Caco-2 (cell line): ENCODE measurements around the gene GPN1. TPM values are rescaled to one million over a fixed set of nuclear protein-coding genes. Genes with fewer than 3 reads are reported as not detected.

Experiments
- BruUV-seq: library from RNA; stranded (reverse); fragments of 400-500 nt; replicated peaks from 2 replicates; lab custom pipeline; 2021; lab: Mats Ljungman, UMichigan
- CTCF ChIA-PET: fragments of 300-600 bp; sonication (Branson Sonifier 250); formaldehyde crosslinking; loops from one replicate; lab custom pipeline; 2022; ENCODE audit warnings: antibody characterized with exemption; lab: Charles Lee
- POLR2A ChIA-PET: fragments of 300-600 bp; sonication (Branson Sonifier 250); formaldehyde crosslinking; loops from one replicate; lab custom pipeline; 2022; ENCODE audit warnings: antibody characterized with exemption; lab: Charles Lee
- DNase-seq, 2 experiments: peaks; one replicate each; pipeline versions ENCODE4 v3.0.0 to v3.0.0-alpha.2; 2020 to 2022
- H3K27me3 ChIP-seq: replicated peaks from 2 replicates; pipeline ENCODE4 v1.6.0; 2011; ENCODE audit warnings: low read length; ENCODE audit not compliant: control insufficient read depth, insufficient read depth
- H3K36me3 ChIP-seq: 2 replicates; pipeline ENCODE4 v1.5.1; 2011; ENCODE audit warnings: low read length; ENCODE audit not compliant: control insufficient read depth, insufficient read depth
- H3K4me1 ChIP-seq: fragments of 250-450 bp; sonication (Bioruptor Pico); 2 replicates; pipeline ENCODE4 v1.5.1; 2020; ENCODE audit warnings: mild to moderate bottlenecking
- H3K4me3 ChIP-seq: 2 replicates; pipeline ENCODE4 v1.5.1; 2011; ENCODE audit warnings: low read depth, mild to moderate bottlenecking, control low read depth, low read length
- H3K9me3 ChIP-seq: fragments of 250-450 bp; sonication (Bioruptor Pico); 2 replicates; pipeline ENCODE4 v1.5.1; 2020; ENCODE audit warnings: mild to moderate bottlenecking, moderate library complexity
- H3K27ac Mint-ChIP-seq: one replicate; pipeline ENCODE4 v1.8.0; 2022; ENCODE audit warnings: mixed read lengths; ENCODE audit not compliant: unreplicated experiment
- H3K27me3 Mint-ChIP-seq: one replicate; pipeline ENCODE4 v1.8.0; 2022; ENCODE audit warnings: mixed read lengths; ENCODE audit not compliant: insufficient read depth, unreplicated experiment
- H3K36me3 Mint-ChIP-seq: one replicate; pipeline ENCODE4 v1.8.0; 2022; ENCODE audit warnings: mild to moderate bottlenecking, mixed read lengths; ENCODE audit not compliant: insufficient read depth, unreplicated experiment
- H3K4me1 Mint-ChIP-seq: one replicate; pipeline ENCODE4 v1.8.0; 2022; ENCODE audit warnings: low read depth, mixed read lengths; ENCODE audit not compliant: unreplicated experiment
- H3K4me3 Mint-ChIP-seq: one replicate; pipeline ENCODE4 v1.8.0; 2022; ENCODE audit warnings: mild to moderate bottlenecking, moderate library complexity, mixed read lengths; ENCODE audit not compliant: unreplicated experiment
- H3K9me3 Mint-ChIP-seq: one replicate; pipeline ENCODE4 v1.8.0; 2022; ENCODE audit warnings: mixed read lengths; ENCODE audit not compliant: unreplicated experiment
- CTCF ChIP-seq, 2 experiments: fragments of 200-600 bp in 1 of 2; IDR thresholded peaks; 1 replicate in 1 of 2; 2 replicates in 1 of 2; pipeline versions ENCODE4 v1.5.1 to v1.8.0; 2011 to 2022; ENCODE audit warnings: antibody characterized with exemption in 1 of 2, control low read depth in 1 of 2, inconsistent platforms in 1 of 2, low read depth in 1 of 2, low read length in 1 of 2, mild to moderate bottlenecking in 1 of 2, moderate library complexity in 1 of 2; ENCODE audit not compliant: insufficient read depth in 1 of 2, severe bottlenecking in 1 of 2, unreplicated experiment in 1 of 2
- intact Hi-C: fragments of 100-400 bp; cut with micrococcal nuclease; formaldehyde crosslinking; loops from one replicate; pipeline ENCODE4 v1.10.0; 2022; ENCODE audit not compliant: unreplicated experiment
- total RNA-seq: library from RNA; stranded (reverse); gene quantifications from 2 replicates; pipeline ENCODE4 v1.2.3, GENCODE V29; 2022

GPN1 gene
- total RNA-seq, 1 experiment from 2014 or later = 60.9 TPM

GRCh38 chr2:27584597-27584996, 44.3 kb upstream of the GPN1 start:
- H3K27me3 Mint-ChIP-seq = peaks cover 5% of the 10 kb centered on the region
- Histone ChIP-seq H3K36me3 (no peaks in the 10 kb centered on the region), H3K27me3 (no peaks in the 10 kb centered on the region), H3K9me3 (no peaks in the 10 kb centered on the region), H3K4me1 (peaks cover 8% of the 10 kb centered on the region), H3K4me3 (no peak overlapping the region; the same call in 1 of the 2 replicates)
- DNase-seq = no peak
- H3K36me3 Mint-ChIP-seq = peaks cover 7% of the 10 kb centered on the region
- POLR2A ChIA-PET = interaction anchor here (0.5 to 1.5 kb wide), 2 partner anchors 44 to 168 kb away, joined by 3 to 4 read pairs; partner anchors contain the start of genes CCDC121 and GPN1
- no peak overlapping the region for H3K27ac Mint-ChIP-seq
- intact Hi-C loops = no loop called here
- no peak for TF ChIP-seq CTCF (IDR thresholded peaks at IDR 0.05; ENCODE audit: insufficient read depth in 1 of 2, low read depth in 1 of 2, low read length in 1 of 2, severe bottlenecking in 1 of 2, unreplicated experiment in 1 of 2)
- BruUV-seq = no TSS peak
- CTCF ChIA-PET = no interaction called here
- peaks cover 16% of the 10 kb centered on the region for H3K4me1 Mint-ChIP-seq
- peak overlapping the region; percentile 99 for H3K4me3 Mint-ChIP-seq
- no peaks in the 10 kb centered on the region for H3K9me3 Mint-ChIP-seq

DNA sequence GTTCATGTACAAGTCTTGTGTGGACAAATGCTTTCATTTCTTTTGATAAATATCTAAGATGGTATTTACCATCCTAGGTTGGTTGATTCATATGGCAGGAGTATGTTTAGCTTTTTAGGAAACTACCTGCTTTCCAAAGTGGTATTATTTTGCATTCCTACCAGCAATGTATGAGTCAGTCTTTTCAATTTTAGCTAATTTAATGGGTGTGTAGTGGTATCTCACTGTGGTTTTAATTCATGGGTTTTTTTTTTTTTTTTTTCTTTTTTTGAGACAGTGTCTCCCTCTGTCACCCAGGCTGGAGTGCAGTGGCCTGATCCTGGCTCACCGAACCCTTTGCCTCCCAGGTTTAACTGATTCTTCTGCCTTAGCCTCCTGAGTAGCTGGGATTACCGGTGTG, 41.8 kb upstream of the GPN1 start:
- H3K4me3 Mint-ChIP-seq = no peak overlapping the region
- peaks cover 7% of the 10 kb centered on the region for H3K36me3 Mint-ChIP-seq
- H3K27me3 Mint-ChIP-seq = no peaks in the 10 kb centered on the region
- Histone ChIP-seq H3K4me3 (no peak overlapping the region), H3K4me1 (peaks cover 8% of the 10 kb centered on the region), H3K27me3 (no peaks in the 10 kb centered on the region), H3K9me3 (no peaks in the 10 kb centered on the region), H3K36me3 (no peaks in the 10 kb centered on the region)
- H3K27ac Mint-ChIP-seq = no peak overlapping the region
- no peaks in the 10 kb centered on the region for H3K9me3 Mint-ChIP-seq
- intact Hi-C loops = no loop called here
- POLR2A ChIA-PET = interaction anchor here (0.6 kb wide), 1 partner anchor 66 kb away, joined by 3 read pairs; no protein-coding TSS in a partner anchor
- TF ChIP-seq CTCF (IDR thresholded peaks at IDR 0.05; ENCODE audit: insufficient read depth in 1 of 2, low read depth in 1 of 2, low read length in 1 of 2, severe bottlenecking in 1 of 2, unreplicated experiment in 1 of 2) = no peak
- no peak for DNase-seq
- CTCF ChIA-PET = no interaction called here
- no TSS peak for BruUV-seq
- H3K4me1 Mint-ChIP-seq = peaks cover 16% of the 10 kb centered on the region

DNA sequence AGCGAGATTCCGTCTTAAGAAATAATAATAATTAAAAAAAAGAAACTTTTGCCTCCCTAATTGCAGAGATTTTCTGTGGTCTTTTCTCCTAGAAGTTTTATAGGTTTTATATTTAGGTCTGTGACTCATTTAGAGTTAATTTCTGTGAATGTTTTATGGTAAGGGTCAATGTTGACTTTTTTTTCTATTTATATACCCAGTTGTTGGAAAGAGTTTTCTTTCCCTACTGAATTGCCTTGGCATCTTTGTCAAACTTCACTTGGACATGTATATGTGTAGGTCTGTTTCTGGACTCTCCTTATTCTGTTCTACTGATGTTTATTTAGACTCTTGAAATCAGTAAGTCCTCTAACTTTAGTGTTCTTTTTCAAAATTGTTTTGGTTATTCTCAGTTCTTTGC, 40.5 kb upstream of the GPN1 start:
- BruUV-seq = no TSS peak
- CTCF ChIA-PET = no interaction called here
- TF ChIP-seq CTCF (IDR thresholded peaks at IDR 0.05; ENCODE audit: insufficient read depth in 1 of 2, low read depth in 1 of 2, low read length in 1 of 2, severe bottlenecking in 1 of 2, unreplicated experiment in 1 of 2) = no peak
- no peak for DNase-seq
- peaks cover 8% of the 10 kb centered on the region for H3K4me1 ChIP-seq
- no peaks in the 10 kb centered on the region for H3K9me3 ChIP-seq
- POLR2A ChIA-PET = no interaction called here
- peaks cover 7% of the 10 kb centered on the region for H3K36me3 Mint-ChIP-seq
- no peak overlapping the region for H3K4me3 Mint-ChIP-seq
- no peaks in the 10 kb centered on the region for H3K36me3 ChIP-seq
- H3K27me3 Mint-ChIP-seq = no peaks in the 10 kb centered on the region
- intact Hi-C loops = no loop called here
- H3K9me3 Mint-ChIP-seq = peaks cover 8% of the 10 kb centered on the region
- H3K4me1 Mint-ChIP-seq = peaks cover 16% of the 10 kb centered on the region
- H3K4me3 ChIP-seq = no peak overlapping the region
- H3K27me3 ChIP-seq = no peaks in the 10 kb centered on the region
- no peak overlapping the region for H3K27ac Mint-ChIP-seq
